DMS153 treated with DMSO at 0.1 percent for 48 hours (cell line): ENCODE data around the gene CCR9.
"Not testable (repeated sequence)": the region's sequence is repeated elsewhere in the genome, so short reads cannot be mapped to it uniquely, and the experiment has no call there.

Experiments used
- DNase-seq: peaks from one replicate; lab custom pipeline; 2025; ENCODE audit not compliant: unreplicated experiment; lab: John Stamatoyannopoulos, UW

CCR9 gene, protein sequence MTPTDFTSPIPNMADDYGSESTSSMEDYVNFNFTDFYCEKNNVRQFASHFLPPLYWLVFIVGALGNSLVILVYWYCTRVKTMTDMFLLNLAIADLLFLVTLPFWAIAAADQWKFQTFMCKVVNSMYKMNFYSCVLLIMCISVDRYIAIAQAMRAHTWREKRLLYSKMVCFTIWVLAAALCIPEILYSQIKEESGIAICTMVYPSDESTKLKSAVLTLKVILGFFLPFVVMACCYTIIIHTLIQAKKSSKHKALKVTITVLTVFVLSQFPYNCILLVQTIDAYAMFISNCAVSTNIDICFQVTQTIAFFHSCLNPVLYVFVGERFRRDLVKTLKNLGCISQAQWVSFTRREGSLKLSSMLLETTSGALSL

GRCh38 chr3:45885979-45886705 is at the start of gene CCR9:
Gene CCR9 (plus strand): TSS chr3:45886543. CDS start chr3:45894934, 8,391 bp downstream.
- no peak for DNase-seq

DNA sequence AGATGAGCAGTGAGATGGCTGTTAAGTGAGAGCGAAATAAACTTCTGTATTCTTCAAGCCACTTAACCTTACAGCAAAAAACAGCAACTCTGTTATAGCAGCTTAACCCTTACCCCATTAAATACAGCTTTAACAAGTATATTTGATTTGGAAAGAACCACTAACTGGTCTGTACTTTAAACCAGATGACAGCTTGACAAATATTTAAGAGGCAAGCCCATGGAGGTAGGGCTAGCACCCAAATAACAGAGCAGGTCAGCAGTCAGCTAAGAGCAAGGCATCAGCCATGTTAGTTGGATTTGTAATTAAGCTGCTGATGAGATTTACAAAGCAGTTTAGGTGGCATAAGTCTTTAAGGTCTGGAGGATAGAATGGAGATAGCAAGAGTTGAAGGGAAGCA is 47.9 kb upstream of the CCR9 start:
- DNase-seq = no peak

GRCh38 chr3:45841420-45841756 is 45.0 kb upstream of the CCR9 start:
- no peak for DNase-seq

DNA sequence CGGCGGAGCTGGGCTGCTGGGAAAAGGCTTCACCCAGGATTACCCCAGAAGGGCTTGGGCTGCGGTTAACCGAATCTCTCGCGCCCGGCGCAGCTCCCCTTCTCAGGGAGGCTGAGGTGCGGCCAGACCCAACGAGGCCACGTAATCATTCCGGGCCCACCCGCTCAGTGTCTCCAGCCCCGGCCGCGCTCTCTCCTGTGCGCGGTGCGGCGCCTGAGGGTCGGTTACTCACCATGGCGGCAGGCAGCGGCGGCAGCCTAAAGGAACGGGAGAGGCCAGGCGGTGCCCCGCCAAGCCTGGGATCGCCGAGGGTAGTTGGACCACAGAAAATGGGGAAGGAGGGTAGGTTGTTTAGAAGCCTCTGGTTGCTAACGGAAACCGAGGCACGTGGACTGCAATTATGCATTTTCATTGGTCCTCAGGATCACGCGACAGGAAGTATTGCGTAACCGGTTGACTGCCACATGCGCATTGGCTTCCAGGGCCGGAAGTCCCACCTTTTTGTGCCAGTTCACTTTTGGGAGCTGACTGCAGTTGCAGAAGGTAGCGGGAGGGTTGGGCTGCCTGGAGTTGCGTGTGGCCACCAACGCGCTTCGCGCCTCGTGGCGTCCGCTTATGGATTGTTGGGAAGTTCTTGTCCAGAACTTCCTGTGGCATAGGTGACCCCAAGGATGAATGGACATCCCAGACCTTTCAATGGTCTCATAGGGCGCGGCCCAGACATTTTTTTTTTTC is 44.4 kb upstream of the CCR9 start, which contains the start of gene LZTFL1:
LZTFL1 (minus strand) TSS at position 363 of the 735 bp plus-strand sequence; CDS start at position 235, 128 bp downstream.
- DNase-seq = peak; percentile 58

GRCh38 chr3:45842851-45843625 is 43.3 kb upstream of the CCR9 start:
- DNase-seq = no peak

- no peak for DNase-seq
Observed at GRCh38 chr3:45844616-45845015, 41.7 kb upstream of the CCR9 start.

DNA sequence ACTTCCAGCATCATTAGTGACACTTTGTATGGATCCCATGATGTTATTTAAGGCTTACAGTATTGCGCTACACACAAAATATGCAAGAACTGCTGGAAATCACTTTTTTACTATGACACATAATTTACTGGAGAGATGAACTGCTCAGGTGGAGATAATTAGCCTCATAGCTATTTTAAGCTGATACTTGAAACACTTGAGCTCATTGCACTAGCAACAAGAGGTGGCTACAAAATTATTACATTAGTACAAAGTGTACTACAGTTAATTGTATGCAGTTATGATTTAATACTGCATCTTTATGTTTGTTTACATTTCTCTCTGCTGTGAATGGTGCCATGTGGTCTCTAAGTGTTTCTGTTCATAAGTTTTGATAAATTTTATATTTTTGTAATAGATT is 38.0 kb upstream of the CCR9 start:
- no peak for DNase-seq

GRCh38 chr3:45852828-45853227 is 33.5 kb upstream of the CCR9 start:
- DNase-seq = no peak

DNA sequence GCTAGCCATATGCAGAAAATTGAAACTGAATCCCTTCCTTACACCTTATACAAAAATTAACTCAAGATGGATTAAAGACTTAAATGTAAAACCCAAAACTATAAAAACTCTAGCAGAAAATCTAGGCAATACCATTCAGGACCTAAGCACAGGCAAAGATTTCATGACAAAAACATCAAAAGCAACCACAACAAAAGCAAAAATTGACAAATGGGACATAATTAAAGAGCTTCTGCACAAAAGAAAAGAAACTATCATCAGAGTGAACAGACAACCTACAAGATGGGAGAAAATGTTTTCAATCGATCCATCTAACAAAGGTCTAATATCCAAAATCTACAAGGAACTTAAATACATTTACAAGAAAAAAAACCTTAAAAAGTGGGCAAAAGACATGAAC is 30.0 kb upstream of the CCR9 start:
- DNase-seq = not testable (repeated sequence)

DNA sequence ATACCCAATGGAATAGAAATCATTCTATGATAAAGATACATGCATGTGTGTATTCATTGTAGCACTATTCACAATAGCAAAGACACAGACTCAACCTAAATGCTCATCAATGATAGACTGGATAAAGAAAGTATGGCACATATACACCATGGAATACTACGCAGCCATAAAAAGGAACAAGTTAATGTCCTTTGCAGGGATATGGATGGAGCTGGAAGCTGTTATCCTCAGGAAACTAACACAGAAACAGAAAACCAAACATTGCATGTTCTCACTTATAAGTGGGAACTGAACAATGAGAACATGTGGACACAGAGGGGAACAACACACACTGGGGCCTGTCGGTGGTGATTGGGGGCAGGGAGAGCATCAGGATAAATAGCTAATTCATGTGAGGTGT is 29.3 kb upstream of the CCR9 start:
- not testable (repeated sequence) for DNase-seq

- no peak for DNase-seq
Observed at GRCh38 chr3:45858809-45859543, 27.4 kb upstream of the CCR9 start.

DNA sequence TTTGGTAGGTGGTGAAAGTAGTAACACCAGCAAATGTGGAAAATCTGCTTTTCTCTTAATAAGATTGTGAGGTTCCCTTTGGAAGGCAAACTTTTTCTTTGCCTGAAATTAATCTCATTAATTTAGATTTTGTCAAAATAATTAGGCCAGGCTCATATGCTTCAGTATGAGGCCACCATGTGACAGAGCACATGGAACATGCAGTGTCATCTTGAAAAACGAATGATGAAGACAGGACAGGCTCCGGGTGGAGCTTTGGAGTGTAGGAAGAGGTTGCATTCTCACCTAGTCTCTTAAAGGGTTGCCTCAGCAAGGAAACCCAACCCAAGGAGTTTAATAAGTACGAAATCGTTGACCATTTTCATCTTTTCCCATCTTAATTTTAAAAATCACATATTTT is 25.9 kb upstream of the CCR9 start:
- DNase-seq = no peak

GRCh38 chr3:45861043-45861719 is 25.2 kb upstream of the CCR9 start:
- DNase-seq = no peak

DNA sequence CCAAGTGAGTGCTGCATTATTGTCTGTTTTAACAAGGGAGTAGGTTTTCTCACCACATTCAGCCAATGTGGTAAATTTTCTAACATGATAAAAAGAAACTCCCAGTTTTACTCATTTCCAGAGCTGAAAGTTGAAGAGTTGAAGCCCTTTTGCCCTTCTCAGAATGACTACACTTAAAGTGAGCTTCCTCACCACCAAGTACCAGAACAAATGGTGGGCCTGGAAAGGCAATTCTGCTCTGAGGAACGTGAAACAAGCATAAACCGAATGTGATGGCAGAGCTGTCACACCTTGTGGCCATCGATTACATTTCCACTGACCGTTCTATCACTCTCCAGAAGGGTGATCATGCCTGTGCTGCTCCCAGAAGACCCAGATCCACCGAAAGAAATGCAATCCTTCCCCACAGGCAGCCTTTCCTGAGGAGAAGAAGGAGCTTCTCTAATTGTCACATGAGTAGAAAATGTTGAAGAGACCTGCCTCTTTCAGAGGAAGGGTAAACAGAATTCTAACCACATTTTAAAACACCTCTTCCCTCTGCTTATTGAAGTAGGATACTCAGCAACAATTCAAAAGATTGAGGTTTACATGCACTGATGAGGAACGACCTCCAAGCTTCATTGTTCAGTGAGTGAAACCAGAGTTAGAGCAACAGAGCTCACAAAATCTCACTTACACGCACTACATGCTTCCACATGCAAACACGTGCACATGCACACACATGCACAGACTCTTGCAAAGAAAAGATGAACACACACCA is 21.4 kb upstream of the CCR9 start:
- DNase-seq = no peak

DNA sequence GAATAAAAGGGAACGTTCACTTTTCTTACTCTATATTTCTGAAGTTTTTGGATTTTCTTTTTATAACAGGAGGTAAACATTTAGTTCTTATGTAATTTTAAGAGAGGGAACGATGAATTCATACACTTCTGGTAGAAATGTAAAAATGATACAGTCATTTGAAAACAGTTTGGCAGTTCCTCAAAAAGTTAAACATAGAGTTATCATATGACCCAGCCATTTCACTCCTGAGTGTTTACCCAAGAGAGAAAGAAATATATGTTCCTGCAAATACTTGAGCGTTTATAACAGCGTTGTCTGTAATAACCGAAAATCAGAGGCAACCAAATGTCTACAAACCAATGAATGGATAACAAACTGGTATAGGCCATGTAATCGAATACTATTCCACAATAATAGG is 20.8 kb upstream of the CCR9 start:
- DNase-seq = no peak

GRCh38 chr3:45868213-45868612 is 18.1 kb upstream of the CCR9 start:
- no peak for DNase-seq

- DNase-seq = no peak
Observed at GRCh38 chr3:45868650-45869049, 17.7 kb upstream of the CCR9 start.

- no peak for DNase-seq
Observed at GRCh38 chr3:45869638-45870037, 16.7 kb upstream of the CCR9 start.

GRCh38 chr3:45870099-45870498 is 16.2 kb upstream of the CCR9 start:
- DNase-seq = no peak
